Measurements from ENCODE around the gene TSPOAP1.

Gene TSPOAP1

DNA sequence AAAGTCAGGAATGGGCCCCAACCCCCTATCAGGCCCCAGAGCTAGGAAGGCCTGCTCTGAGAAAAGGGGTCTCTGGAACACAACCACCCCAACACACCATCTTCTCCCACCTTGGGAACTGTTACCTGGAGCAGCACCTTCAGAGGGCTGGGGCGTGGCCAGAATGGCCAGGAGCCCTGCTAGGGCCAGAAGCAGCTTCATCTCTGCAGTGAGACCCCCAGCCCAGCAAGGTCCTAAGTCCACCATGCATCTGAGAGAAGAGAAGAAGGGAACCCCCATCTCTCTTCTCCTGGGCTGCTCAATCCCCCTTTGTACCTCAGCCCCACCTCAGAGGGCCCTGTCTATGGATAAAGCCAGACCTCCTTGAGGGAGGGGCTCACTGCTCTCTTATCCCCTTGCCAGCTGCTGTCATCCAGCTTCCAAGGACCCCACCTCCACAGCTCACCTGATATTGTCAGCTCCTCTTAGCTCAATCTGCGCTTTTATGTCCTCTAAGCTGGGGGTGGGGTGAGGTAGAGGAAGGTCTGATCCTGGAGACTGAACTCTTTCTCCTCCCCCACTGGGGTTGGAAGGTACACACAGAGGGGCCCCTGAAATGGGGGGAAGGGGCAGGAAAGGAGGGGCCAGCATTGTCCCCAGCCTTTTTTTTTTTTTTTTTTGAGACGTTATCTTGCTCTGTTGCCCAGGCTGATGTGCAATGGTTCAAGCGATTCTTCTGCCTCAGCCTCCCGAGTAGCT lies 47.9 kb downstream of the TSPOAP1 start, which contains the start of gene MPO:
TSS of gene MPO (minus strand) at position 456 of the 738 bp plus-strand sequence. CDS start at position 279, 177 bp downstream.
- in situ Hi-C loops (cut with HindIII; ENCODE audit: low sequenced_read_pairs) = no loop called here

DNA sequence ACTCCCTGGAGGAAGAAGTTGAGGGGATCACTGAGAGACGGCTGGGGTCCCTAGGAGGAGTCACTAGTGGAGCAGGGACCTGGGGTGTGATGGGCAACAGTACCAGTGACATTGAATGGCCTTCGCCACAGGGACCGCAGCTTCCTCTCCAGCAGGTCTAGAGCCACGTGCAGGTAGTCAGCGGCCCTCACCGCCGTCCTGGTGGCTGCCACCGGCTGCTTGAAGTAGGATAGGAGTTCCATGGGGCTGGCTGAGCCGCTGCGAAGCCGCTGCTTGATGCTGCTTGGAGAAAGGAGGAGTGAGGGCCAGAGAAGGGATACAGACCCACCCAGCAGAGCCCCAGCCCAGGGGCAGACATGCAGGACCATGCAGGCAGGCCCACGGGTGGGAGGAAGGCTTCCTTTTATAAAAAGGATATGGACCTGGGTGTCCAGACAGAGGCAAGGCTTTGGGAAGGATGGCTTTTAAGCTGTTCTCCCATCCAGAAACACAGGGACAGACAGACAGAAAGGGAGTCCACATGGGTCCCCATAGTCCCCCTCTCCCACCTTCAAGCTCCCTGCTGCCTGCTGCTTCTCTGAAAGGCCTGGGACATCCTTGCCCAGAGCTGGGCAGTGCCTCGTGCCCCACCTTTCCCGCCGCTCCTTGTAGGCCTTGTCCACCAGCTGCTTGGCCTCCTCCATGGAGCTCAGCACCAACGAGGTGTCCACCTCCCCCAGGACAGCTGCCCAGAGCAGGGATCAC lies 48.7 kb downstream of the TSPOAP1 start:
- in situ Hi-C loops (cut with HindIII; ENCODE audit: low sequenced_read_pairs) = no loop called here

DNA sequence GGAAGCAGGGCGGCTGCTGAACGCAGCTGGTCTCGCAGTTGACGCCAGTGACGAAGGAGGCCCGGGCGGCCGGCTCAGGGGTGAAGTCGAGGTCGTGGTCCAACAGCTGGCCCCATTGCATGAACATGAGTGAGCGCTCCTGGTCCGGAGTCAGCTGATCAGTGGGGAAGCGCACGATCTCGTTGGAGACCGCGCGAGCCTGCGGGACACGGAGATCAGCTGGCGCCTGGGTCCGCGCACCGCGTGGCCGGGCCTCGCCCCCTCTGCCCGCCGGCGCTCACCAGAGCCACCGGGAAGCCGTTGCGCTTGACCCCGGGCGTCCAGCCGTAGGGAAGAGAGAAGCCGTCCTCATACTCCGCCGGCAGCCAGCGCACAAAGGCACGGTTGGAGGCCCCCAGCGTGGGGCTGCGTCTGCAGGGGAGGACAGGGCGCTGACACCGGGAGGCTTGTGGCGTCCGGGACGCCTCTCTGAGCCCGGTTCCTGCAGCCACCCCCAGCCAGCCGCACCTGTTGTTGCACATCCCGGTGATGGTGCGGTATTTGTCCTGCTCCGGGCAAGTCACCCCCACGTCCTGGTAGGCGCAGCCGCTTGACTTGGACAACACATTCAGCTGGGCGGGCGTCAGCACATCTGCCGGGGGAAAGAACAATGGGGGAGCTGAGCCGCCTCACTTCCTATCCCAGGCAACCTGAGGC lies 49.4 kb downstream of the TSPOAP1 start:
- in situ Hi-C loops (cut with HindIII; ENCODE audit: low sequenced_read_pairs) = no loop called here

GRCh38 chr17:58278661-58279015 lies 50.0 kb downstream of the TSPOAP1 start:
- in situ Hi-C loops (cut with HindIII; ENCODE audit: low sequenced_read_pairs) = no loop called here

- in situ Hi-C loops (cut with HindIII; ENCODE audit: low sequenced_read_pairs) = no loop called here
Observed at GRCh38 chr17:58277802-58278595, 50.6 kb downstream of the TSPOAP1 start.

DNA sequence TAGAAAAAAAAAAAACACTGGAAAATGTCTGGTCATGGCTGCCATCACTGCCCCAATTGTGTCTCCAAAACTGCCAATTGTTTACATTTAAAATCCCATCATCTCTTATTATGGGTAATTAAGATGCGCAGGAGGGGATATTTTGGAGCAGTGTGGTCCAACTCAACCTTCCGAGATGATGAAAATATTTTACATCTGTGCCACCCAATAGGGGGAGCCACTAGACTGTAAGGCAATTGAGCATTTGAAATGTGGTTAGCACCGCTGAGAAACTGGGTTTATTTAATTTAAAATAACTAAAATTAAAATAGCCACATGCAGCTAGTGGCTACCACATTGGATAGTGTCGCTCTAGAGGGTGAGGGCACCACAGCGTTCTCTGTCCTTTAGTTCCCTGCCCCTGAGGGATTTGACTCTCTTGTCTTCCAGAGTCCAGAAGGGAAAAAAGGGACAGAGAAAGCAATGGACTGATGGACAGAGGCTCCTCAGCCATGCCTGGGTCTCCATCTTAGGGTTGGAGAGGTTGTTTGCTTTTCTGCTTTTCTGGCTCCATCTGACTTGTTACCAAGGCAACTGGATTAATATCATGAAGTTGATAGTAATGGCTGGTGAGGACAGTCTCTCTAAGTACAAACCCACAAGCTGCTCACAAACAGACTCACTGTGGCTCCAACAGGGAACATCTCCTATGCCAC lies 51.3 kb downstream of the TSPOAP1 start:
- in situ Hi-C loops (cut with HindIII; ENCODE audit: low sequenced_read_pairs) = no loop called here

DNA sequence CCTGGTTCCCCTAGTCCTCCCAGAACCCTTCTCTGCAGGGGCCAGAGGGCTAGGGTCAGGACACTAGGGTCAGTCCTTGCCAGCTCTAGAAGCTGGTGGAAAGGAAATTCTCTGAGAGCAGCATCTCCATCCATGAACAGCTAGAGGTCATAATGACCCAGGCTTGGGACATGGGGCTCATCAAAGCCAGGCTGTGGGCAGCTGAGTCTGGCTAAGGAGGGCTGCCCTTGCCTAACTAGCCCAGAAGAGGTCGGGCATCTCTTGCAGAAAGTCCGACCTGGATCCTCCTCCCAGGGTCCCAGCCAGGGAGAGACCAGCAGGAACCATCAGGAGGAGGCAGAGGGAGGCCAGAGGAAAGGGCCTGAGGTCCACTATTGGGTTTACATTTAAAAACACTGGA lies 52.2 kb downstream of the TSPOAP1 start:
- in situ Hi-C loops (cut with HindIII; ENCODE audit: low sequenced_read_pairs) = no loop called here

GRCh38 chr17:58275417-58275816 lies 53.2 kb downstream of the TSPOAP1 start:
- in situ Hi-C loops (cut with HindIII; ENCODE audit: low sequenced_read_pairs) = no loop called here

GRCh38 chr17:58273453-58274104 lies 55.0 kb downstream of the TSPOAP1 start:
- in situ Hi-C loops (cut with HindIII; ENCODE audit: low sequenced_read_pairs) = no loop called here

DNA sequence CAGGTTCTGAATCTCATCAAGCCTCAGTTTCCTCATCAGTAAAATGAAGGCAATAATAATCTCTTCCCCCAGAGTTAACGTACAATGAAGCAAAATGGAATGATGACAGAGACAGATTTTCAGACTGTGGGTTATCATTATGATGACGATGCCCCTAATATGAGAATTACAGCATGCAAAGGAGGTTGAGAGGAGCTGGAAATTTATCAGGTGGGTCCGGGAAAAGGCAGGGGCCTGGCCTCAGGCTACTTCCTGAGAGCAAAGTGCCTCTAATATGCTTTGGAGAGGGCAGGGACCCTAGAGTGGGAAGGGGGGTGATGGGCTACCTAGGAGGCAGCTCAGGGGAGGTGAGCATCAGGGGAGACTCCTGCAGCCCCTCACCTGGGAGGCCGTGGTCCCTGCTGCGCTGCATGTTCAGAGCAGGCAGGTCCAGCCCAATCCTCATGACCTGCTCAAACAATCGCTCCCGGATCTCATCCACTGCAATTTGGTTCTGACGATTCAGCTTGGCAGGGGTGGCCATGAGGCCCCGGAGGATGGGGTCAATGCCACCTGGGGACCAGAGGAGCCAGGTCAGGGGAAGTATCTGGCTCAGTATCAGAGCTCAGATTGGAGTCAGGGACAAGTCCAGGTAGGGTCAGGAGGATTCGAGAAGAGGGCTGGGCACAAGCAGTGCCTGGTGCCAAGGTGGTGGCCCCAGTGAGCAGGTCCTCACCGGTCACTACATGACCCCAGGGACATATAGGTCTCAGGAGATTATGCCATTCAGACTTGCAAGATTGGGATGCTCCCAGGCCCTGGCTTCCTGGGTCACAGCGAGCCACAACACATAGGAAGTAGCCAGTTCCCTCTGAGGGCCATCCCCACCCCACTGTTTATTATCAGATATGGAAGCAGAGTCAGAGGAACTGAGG lies 56.0 kb downstream of the TSPOAP1 start:
- in situ Hi-C loops (cut with HindIII; ENCODE audit: low sequenced_read_pairs) = no loop called here

GRCh38 chr17:58271216-58271931 lies 57.2 kb downstream of the TSPOAP1 start:
- in situ Hi-C loops (cut with HindIII; ENCODE audit: low sequenced_read_pairs) = no loop called here

DNA sequence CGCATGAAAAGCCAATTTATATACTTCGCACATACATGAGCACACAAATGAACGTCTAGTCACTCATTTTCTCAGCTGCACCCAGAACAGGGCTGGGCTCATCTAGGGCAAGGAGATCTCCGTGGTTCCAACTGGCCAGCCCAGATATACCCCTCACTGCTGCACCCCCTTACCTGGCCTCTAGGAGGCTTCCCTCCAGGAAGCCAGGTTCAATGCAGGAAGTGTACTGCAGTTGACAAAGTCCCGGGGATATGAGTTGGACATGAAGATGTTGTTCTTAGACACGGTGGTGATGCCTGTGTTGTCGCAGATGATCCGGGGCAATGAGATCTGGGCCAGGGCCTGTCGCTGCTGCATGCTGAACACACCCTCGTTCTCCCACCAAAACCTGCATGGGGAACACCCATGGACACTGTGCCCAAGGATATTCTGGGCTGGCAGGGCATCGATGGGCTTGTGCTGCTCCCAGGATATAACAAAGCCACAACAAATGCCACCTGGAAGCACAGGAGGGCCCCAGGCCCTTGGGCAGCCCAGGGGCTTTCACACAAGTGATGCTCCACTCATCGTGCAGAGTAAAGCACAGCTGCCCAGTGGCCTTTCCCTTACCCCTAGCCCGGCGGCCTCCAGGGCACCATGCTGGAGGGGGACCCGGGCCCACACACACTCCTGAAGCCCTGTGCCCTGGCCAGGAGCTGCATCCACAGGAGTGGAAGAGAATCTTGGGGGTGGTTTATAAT lies 57.9 kb downstream of the TSPOAP1 start:
- in situ Hi-C loops (cut with HindIII; ENCODE audit: low sequenced_read_pairs) = no loop called here

GRCh38 chr17:58269557-58270291 lies 58.9 kb downstream of the TSPOAP1 start:
- in situ Hi-C loops (cut with HindIII; ENCODE audit: low sequenced_read_pairs) = no loop called here

DNA sequence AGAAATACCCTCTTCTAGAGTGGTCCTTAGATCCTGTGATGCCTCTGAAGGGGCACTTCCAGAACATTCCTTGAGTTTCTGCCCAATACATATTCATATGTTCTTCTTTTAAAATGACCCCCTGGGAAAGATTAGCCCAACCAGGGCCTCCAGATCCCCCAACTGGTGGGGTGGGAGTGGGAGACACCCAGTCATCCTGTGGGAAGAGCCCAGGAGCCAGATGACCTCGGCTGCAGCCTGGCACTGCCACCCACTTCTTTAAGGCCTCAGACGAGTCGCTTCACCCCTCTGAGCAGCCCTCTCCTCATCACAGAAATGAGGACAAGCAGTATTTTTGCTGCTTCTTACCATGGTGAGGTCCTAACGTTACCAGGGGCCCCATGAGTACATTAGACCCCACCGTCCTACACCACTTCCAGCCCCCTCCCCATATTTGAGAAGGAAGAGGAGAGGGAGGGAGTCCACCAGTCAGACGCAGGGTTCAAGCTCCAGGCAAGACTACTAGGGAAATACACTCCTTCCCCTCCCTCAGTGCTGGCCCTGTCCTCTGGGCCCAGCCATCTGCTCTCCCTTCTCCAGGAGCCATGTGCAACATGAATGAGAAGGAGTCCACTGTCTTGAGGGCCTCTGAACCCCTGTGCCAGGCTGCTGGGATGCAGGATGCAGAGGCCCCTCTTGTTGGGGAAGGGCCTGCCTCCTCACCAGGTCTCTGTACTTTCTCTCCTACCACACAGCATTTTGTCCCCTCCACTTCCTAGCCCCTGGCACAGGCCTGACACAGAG lies 59.6 kb downstream of the TSPOAP1 start:
- in situ Hi-C loops (cut with HindIII; ENCODE audit: low sequenced_read_pairs) = no loop called here

GRCh38 chr17:58268326-58268725 lies 60.3 kb downstream of the TSPOAP1 start:
- in situ Hi-C loops (cut with HindIII; ENCODE audit: low sequenced_read_pairs) = no loop called here
